Astrocyte (in vitro differentiated cells and primary cell): ENCODE data around the gene WBP1.

Experiments
- EZH2 ChIP-seq: IDR thresholded peaks from 2 replicates; pipeline ENCODE4 v1.6.1; 2012; ENCODE audit warnings: mild to moderate bottlenecking, low read length, inconsistent platforms; ENCODE audit not compliant: insufficient read depth
- TF ChIP-seq, protein P1 (sequence below): IDR thresholded peaks from 2 replicates; pipeline ENCODE4 v1.5.1; 2011; ENCODE audit warnings: low read depth, mild to moderate bottlenecking, inconsistent platforms, low read length, moderate library complexity; ENCODE audit not compliant: insufficient read depth

DNA sequence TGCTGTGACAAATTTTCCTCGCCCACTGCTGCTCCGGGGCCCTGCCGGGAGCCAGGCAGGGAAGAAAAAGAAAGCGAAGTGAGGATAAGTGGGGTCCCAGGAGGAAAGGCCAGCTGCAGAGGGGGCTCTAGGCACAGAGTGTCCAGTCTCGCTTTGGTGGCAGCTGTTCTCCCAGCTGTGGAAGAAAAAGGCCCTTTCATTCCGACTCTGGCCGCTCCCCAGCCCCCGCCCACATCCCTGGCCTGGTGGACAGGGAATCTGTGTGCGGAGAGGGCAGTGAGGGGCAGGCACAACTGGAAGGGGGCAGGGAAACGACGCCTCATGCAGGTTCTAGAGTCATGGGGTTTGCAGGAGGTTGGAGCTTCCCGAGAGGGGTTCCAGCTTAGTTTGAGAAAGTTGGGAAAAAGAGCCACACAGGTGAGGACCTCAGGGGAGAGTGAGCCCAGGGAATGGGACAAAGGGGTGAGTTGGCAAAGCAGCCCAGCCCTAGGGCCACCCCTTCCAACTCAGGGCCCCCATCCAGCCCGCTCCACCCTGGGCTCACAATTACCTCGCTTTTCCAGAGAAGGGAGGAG, 18.3 kb upstream of the WBP1 start:
- TF ChIP-seq, protein P1, sequence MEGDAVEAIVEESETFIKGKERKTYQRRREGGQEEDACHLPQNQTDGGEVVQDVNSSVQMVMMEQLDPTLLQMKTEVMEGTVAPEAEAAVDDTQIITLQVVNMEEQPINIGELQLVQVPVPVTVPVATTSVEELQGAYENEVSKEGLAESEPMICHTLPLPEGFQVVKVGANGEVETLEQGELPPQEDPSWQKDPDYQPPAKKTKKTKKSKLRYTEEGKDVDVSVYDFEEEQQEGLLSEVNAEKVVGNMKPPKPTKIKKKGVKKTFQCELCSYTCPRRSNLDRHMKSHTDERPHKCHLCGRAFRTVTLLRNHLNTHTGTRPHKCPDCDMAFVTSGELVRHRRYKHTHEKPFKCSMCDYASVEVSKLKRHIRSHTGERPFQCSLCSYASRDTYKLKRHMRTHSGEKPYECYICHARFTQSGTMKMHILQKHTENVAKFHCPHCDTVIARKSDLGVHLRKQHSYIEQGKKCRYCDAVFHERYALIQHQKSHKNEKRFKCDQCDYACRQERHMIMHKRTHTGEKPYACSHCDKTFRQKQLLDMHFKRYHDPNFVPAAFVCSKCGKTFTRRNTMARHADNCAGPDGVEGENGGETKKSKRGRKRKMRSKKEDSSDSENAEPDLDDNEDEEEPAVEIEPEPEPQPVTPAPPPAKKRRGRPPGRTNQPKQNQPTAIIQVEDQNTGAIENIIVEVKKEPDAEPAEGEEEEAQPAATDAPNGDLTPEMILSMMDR = no peak
- no peak for TF ChIP-seq EZH2
